NCI-H345 (cell line): ENCODE data around the gene ZNF775.

Experiments used
- DNase-seq: peaks from one replicate; lab custom pipeline; 2025; lab: John Stamatoyannopoulos, UW

The ZNF775 gene

GRCh38 chr7:150378853-150379440 is at the start of gene ZNF775:
TSS of gene ZNF775 (plus strand) at chr7:150379330. CDS start at chr7:150388471, 9,141 bp downstream.
- peak; percentile 97 for DNase-seq

- no peak for DNase-seq
Observed at GRCh38 chr7:150329331-150330120, 49.6 kb upstream of the ZNF775 start.

- no peak for DNase-seq
Observed at GRCh38 chr7:150330211-150330885, 48.8 kb upstream of the ZNF775 start.

- no peak for DNase-seq
Observed at GRCh38 chr7:150332852-150333635, 46.1 kb upstream of the ZNF775 start.

GRCh38 chr7:150333659-150334058 is 45.5 kb upstream of the ZNF775 start:
- DNase-seq: no peak

- DNase-seq: no peak
Observed at GRCh38 chr7:150334108-150334507, 45.0 kb upstream of the ZNF775 start.

GRCh38 chr7:150335108-150335773 is 43.9 kb upstream of the ZNF775 start:
- no peak for DNase-seq

- DNase-seq: no peak
Observed at GRCh38 chr7:150335774-150336112, 43.4 kb upstream of the ZNF775 start.

GRCh38 chr7:150336746-150337145 is 42.4 kb upstream of the ZNF775 start:
- no peak for DNase-seq

GRCh38 chr7:150337179-150337578 is 42.0 kb upstream of the ZNF775 start:
- DNase-seq: no peak

GRCh38 chr7:150337659-150338081 is 41.5 kb upstream of the ZNF775 start:
- DNase-seq: no peak

- no peak for DNase-seq
Observed at GRCh38 chr7:150338166-150338829, 40.8 kb upstream of the ZNF775 start.

- DNase-seq: no peak
Observed at GRCh38 chr7:150339409-150339809, 39.7 kb upstream of the ZNF775 start.

GRCh38 chr7:150340024-150340749 is 38.9 kb upstream of the ZNF775 start:
- no peak for DNase-seq

- no peak for DNase-seq
Observed at GRCh38 chr7:150340875-150341262, 38.3 kb upstream of the ZNF775 start.

GRCh38 chr7:150341263-150342120 is 37.6 kb upstream of the ZNF775 start, which contains the start of gene RARRES2:
TSS of gene RARRES2 (minus strand) at chr7:150341629. CDS start at chr7:150340609, 1,020 bp downstream.
- DNase-seq: no peak

GRCh38 chr7:150342121-150342408 is 37.1 kb upstream of the ZNF775 start:
- DNase-seq: no peak

- no peak for DNase-seq
Observed at GRCh38 chr7:150343225-150343624, 35.9 kb upstream of the ZNF775 start.

GRCh38 chr7:150344299-150344698 is 34.8 kb upstream of the ZNF775 start:
- no peak for DNase-seq

- DNase-seq: no peak
Observed at GRCh38 chr7:150345012-150345411, 34.1 kb upstream of the ZNF775 start.
